HL-60 (cell line): ENCODE results near the gene DDR2.

ENCODE experiments used
- DNase-seq, 2 experiments: peaks; one replicate each; pipeline ENCODE4 v3.0.0-alpha.2; 2010 to 2020; ENCODE audit warnings: low read depth in 1 of 2, low spot score in 1 of 2
- H3K27ac ChIP-seq: fragments of 250-450 bp; sonication (Bioruptor Pico); replicated peaks from 2 replicates; pipeline ENCODE4 v1.5.1; 2020; ENCODE audit warnings: mild to moderate bottlenecking, moderate library complexity
- H3K27me3 ChIP-seq: fragments of 250-450 bp; sonication (Bioruptor Pico); 2 replicates; pipeline ENCODE4 v1.5.1; 2021; ENCODE audit warnings: mild to moderate bottlenecking, moderate library complexity; ENCODE audit not compliant: insufficient read depth, poor library complexity, severe bottlenecking
- H3K4me3 ChIP-seq: replicated peaks from 2 replicates; pipeline ENCODE4 v1.5.1; 2011; ENCODE audit warnings: mild to moderate bottlenecking, control low read depth, low read length; ENCODE audit not compliant: insufficient read depth
- GABPA ChIP-seq: IDR thresholded peaks from 2 replicates; pipeline ENCODE4 v1.6.1; 2012; ENCODE audit warnings: low read depth
- POLR2AphosphoS5 ChIP-seq: IDR thresholded peaks from 2 replicates; pipeline ENCODE4 v1.6.1; 2012; ENCODE audit warnings: low read depth
- SPI1 ChIP-seq: IDR thresholded peaks from 2 replicates; pipeline ENCODE4 v1.6.1; 2012; ENCODE audit warnings: low read depth, mild to moderate bottlenecking, borderline replicate concordance
- TF ChIP-seq, protein P1 (sequence below): IDR thresholded peaks from 2 replicates; pipeline ENCODE4 v1.6.1; 2012; ENCODE audit warnings: low read depth; ENCODE audit not compliant: insufficient replicate concordance
- TF ChIP-seq, protein P2 (sequence below): IDR thresholded peaks from one replicate; pipeline ENCODE4 v1.5.1; 2011; ENCODE audit warnings: low read length, control low read depth, inconsistent platforms; ENCODE audit not compliant: insufficient read depth

The DDR2 gene

GRCh38 chr1:162716552-162716951 lies 84.3 kb downstream of the DDR2 start:
- H3K27ac ChIP-seq: no peak overlapping the region
- DNase-seq: no peak
- peaks cover 3% of the 10 kb centered on the region for H3K27me3 ChIP-seq
- no peak for TF ChIP-seq SPI1
- H3K4me3 ChIP-seq: no peak overlapping the region

DNA sequence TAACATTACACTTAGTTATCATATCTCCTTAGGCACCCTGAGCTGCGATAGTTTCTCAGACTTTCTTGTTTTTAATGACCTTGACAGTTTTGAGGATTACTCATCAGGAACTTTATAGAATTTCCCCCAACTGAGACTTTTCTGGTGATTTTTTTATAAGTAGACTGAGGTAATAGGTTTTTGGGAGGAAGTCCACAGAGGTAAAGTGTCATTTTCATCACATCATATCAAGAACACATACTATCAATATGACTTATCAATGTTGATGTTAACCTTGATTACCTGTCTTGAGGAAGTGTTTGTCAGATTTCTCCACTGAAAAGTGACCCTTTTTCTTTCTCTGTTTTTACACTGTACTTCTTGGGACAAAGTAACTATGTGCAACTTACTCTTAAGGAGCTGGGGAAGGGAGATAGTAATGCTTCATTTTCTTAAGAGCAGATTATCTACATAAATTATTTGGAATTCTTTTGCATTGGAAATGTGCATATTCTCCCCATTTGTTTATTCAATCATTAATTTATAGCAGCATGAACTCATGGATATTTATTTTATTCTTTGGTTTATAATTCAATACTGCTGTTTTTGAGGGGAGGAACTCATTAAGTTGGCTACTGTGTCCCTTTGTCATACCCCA lies 85.4 kb downstream of the DDR2 start:
- no peak for DNase-seq
- Histone ChIP-seq H3K27me3 (peaks cover 3% of the 10 kb centered on the region), H3K4me3 (no peak overlapping the region), H3K27ac (no peak overlapping the region)
- TF ChIP-seq GABPA (no peak), POLR2AphosphoS5 (no peak), SPI1 (no peak)
- TF ChIP-seq, protein P1, sequence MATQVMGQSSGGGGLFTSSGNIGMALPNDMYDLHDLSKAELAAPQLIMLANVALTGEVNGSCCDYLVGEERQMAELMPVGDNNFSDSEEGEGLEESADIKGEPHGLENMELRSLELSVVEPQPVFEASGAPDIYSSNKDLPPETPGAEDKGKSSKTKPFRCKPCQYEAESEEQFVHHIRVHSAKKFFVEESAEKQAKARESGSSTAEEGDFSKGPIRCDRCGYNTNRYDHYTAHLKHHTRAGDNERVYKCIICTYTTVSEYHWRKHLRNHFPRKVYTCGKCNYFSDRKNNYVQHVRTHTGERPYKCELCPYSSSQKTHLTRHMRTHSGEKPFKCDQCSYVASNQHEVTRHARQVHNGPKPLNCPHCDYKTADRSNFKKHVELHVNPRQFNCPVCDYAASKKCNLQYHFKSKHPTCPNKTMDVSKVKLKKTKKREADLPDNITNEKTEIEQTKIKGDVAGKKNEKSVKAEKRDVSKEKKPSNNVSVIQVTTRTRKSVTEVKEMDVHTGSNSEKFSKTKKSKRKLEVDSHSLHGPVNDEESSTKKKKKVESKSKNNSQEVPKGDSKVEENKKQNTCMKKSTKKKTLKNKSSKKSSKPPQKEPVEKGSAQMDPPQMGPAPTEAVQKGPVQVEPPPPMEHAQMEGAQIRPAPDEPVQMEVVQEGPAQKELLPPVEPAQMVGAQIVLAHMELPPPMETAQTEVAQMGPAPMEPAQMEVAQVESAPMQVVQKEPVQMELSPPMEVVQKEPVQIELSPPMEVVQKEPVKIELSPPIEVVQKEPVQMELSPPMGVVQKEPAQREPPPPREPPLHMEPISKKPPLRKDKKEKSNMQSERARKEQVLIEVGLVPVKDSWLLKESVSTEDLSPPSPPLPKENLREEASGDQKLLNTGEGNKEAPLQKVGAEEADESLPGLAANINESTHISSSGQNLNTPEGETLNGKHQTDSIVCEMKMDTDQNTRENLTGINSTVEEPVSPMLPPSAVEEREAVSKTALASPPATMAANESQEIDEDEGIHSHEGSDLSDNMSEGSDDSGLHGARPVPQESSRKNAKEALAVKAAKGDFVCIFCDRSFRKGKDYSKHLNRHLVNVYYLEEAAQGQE: no peak
- TF ChIP-seq, protein P2, sequence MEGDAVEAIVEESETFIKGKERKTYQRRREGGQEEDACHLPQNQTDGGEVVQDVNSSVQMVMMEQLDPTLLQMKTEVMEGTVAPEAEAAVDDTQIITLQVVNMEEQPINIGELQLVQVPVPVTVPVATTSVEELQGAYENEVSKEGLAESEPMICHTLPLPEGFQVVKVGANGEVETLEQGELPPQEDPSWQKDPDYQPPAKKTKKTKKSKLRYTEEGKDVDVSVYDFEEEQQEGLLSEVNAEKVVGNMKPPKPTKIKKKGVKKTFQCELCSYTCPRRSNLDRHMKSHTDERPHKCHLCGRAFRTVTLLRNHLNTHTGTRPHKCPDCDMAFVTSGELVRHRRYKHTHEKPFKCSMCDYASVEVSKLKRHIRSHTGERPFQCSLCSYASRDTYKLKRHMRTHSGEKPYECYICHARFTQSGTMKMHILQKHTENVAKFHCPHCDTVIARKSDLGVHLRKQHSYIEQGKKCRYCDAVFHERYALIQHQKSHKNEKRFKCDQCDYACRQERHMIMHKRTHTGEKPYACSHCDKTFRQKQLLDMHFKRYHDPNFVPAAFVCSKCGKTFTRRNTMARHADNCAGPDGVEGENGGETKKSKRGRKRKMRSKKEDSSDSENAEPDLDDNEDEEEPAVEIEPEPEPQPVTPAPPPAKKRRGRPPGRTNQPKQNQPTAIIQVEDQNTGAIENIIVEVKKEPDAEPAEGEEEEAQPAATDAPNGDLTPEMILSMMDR: no peak

- DNase-seq: no peak
- no peak overlapping the region for H3K27ac ChIP-seq
- TF ChIP-seq GABPA (no peak), POLR2AphosphoS5 (no peak), SPI1 (no peak)
- TF ChIP-seq, protein P2: no peak
- TF ChIP-seq, protein P1: no peak
Measured at GRCh38 chr1:162719678-162720077, 87.4 kb downstream of the DDR2 start.

DNA sequence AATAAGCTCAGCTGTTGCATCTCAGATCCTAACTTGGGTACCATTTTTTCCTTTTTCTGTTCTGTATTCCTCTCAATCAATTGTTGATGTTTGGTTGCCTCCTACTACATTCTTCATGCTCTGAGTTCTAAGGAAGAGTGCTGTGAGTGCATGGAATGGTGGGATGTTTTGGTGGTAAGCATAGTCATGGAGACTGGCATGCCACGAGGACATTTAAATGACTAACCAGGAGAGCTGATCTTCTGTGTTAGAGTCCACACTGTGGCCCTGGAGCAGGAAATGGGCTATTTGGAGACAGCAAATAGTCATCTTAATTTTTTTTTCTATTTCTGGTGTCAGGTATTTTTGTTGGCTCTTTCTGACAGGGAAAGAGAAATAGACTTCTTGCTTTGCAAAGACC lies 88.7 kb downstream of the DDR2 start:
- Histone ChIP-seq H3K27ac (no peak overlapping the region), H3K27me3 (no peaks in the 10 kb centered on the region), H3K4me3 (no peak overlapping the region)
- TF ChIP-seq, protein P2: no peak
- DNase-seq: no peak

More at GRCh38 chr1:162719678-162720077, 87.4 kb downstream of the DDR2 start:
- Histone ChIP-seq H3K27me3 (peaks cover 2% of the 10 kb centered on the region), H3K4me3 (no peak overlapping the region)
